Progenitor cell of endocrine pancreas (in vitro differentiated cells): Measurements from ENCODE around the gene FAM187B. TPM values are rescaled to one million over a fixed set of nuclear protein-coding genes. Genes with fewer than 3 reads are reported as not detected.
"Not testable (repeated sequence)": the region's sequence is repeated elsewhere in the genome, so short reads cannot be mapped to it uniquely, and the experiment has no call there.

Experiments
- DNase-seq: peaks from one replicate; pipeline ENCODE4 v3.0.0; 2021; ENCODE audit warnings: low spot score; ENCODE audit not compliant: unreplicated experiment
- H3K27ac Mint-ChIP-seq: 2 replicates; pipeline ENCODE4 v1.8.0; 2021; ENCODE audit warnings: mild to moderate bottlenecking, moderate library complexity, mixed read lengths
- H3K27me3 Mint-ChIP-seq: 2 replicates; pipeline ENCODE4 v1.8.0; 2021; ENCODE audit warnings: mixed read lengths
- H3K36me3 Mint-ChIP-seq: 2 replicates; pipeline ENCODE4 v1.8.0; 2022; ENCODE audit warnings: mixed read lengths; ENCODE audit not compliant: insufficient read depth
- H3K4me1 Mint-ChIP-seq: 2 replicates; pipeline ENCODE4 v1.8.0; 2021; ENCODE audit warnings: low read depth, mixed read lengths
- H3K4me3 Mint-ChIP-seq: 2 replicates; pipeline ENCODE4 v1.8.0; 2021; ENCODE audit warnings: low read depth, mild to moderate bottlenecking, moderate library complexity, mixed read lengths
- H3K9me3 Mint-ChIP-seq: 2 replicates; pipeline ENCODE4 v1.8.0; 2021; ENCODE audit warnings: low read depth, mixed read lengths
- CTCF ChIP-seq: fragments of 200-600 bp; sonication (generic); IDR thresholded peaks from one replicate; pipeline ENCODE4 v1.5.0; 2021; ENCODE audit warnings: antibody characterized with exemption, mild to moderate bottlenecking; ENCODE audit not compliant: unreplicated experiment
- total RNA-seq: library from RNA; stranded (reverse); gene quantifications from 2 replicates; pipeline ENCODE4 v1.2.1, GENCODE V29; 2021

FAM187B gene
- total RNA-seq, 1 donor from 2014 or later = not detected

GRCh38 chr19:35204799-35205732, 23.5 kb downstream of the FAM187B start:
- H3K9me3 Mint-ChIP-seq = no peaks in the 10 kb centered on the region
- H3K27ac Mint-ChIP-seq = no peak overlapping the region
- no peaks in the 10 kb centered on the region for H3K36me3 Mint-ChIP-seq
- no peak for TF ChIP-seq CTCF
- peaks cover 17% of the 10 kb centered on the region for H3K4me1 Mint-ChIP-seq
- H3K27me3 Mint-ChIP-seq = peaks cover 3% of the 10 kb centered on the region
- no peak for DNase-seq
- H3K4me3 Mint-ChIP-seq = no peak overlapping the region

DNA sequence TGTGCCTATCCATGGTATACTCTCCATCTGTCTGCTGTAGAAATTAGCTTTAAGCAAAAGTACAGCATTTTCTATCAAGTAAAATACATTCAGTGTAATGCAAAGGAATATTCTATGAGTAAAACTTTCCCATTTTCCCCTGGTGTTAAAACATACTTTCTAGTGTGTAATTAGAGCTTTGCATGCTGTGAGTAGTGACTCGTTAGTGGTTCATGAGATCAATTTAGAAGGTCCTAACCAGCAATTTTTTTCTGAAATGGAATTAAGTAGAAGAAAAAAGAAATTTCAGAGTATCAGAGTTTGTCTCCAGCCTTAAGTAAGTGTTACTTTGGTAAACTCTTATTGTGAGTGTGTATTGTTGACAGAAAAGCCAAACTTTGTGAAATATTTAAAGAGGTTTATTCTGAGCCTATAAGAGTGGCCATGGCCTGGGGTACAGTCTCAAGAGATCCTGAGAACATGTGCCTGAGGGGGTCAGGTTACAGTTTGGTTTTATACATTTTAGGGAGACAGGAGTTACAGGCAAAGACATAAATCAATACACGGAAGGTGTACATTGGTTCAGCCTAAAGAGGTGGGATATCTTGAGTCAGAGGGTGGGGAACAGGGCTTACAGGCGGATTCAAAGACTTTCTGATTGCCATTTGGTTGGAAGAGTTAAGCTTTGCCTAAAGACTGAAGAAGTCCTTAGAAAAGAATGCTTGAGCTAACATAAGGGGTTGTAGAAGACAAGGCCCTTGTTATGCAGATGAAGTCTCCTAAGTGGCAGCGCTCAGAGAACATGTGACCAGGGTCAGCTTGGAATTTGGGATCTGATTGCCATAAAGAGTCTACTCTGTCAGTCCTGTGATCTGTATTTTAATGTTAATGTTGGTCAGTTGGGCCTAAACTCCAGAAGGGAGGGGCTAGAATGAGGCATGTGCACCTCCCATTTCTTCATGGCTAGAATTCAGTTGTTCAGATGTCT, 25.5 kb downstream of the FAM187B start:
- DNase-seq = no peak
- no peak for TF ChIP-seq CTCF
- H3K4me1 Mint-ChIP-seq = peaks cover 21% of the 10 kb centered on the region
- H3K27me3 Mint-ChIP-seq = peaks cover 8% of the 10 kb centered on the region
- no peak overlapping the region for H3K27ac Mint-ChIP-seq
- H3K9me3 Mint-ChIP-seq = no peaks in the 10 kb centered on the region
- no peak overlapping the region for H3K4me3 Mint-ChIP-seq
- H3K36me3 Mint-ChIP-seq = no peaks in the 10 kb centered on the region

- Mint-ChIP-seq H3K4me3 (no peak overlapping the region), H3K27ac (no peak overlapping the region)
These were observed 29.1 kb downstream of the FAM187B start for GRCh38 chr19:35199481-35199880.

DNA sequence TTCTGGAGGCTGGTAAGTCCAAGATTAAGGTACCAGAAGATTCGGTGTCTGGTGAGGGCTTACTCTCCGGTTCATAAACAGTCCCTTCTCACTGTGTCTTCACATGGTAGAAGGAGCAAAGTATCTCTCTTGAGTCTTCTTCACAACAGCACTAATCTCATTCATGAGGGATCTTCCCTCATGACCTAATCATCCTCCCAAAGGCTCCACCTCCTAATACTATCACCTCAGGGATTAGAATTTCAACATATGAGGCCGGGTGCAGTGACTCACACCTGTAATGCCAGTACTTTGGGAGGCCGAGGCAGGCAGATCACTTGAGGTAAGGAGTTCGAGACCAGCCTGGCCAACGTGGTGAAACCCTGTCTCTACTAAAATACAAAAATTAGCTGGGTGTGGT, 31.7 kb downstream of the FAM187B start:
- not testable (repeated sequence) for H3K36me3 Mint-ChIP-seq, H3K9me3 Mint-ChIP-seq, H3K4me1 Mint-ChIP-seq, DNase-seq, H3K4me3 Mint-ChIP-seq, H3K27ac Mint-ChIP-seq
- H3K27me3 Mint-ChIP-seq = peaks cover 12% of the 10 kb centered on the region

More at GRCh38 chr19:35199481-35199880, 29.1 kb downstream of the FAM187B start:
- H3K27me3 Mint-ChIP-seq = peaks cover 8% of the 10 kb centered on the region
- DNase-seq = no peak
- peaks cover 12% of the 10 kb centered on the region for H3K4me1 Mint-ChIP-seq
- H3K9me3 Mint-ChIP-seq = no peaks in the 10 kb centered on the region
- no peaks in the 10 kb centered on the region for H3K36me3 Mint-ChIP-seq
- TF ChIP-seq CTCF = no peak

GRCh38 chr19:35195830-35196229, 32.7 kb downstream of the FAM187B start:
- H3K4me3 Mint-ChIP-seq = no peak overlapping the region

More at GRCh38 chr19:35195830-35196229, 32.7 kb downstream of the FAM187B start:
- Mint-ChIP-seq H3K9me3 (no peaks in the 10 kb centered on the region), H3K4me1 (peaks cover 9% of the 10 kb centered on the region), H3K36me3 (no peaks in the 10 kb centered on the region), H3K27me3 (peaks cover 11% of the 10 kb centered on the region), H3K27ac (no peak overlapping the region)
- no peak for DNase-seq
- TF ChIP-seq CTCF = no peak
